ENCODE results near the gene KCNAB1.

- TF ChIP-seq CTCF (IDR thresholded peaks at IDR 0.05; ENCODE audit: low read length): no peak
- no peak for TF ChIP-seq EZH2 (IDR thresholded peaks at IDR 0.05; ENCODE audit: borderline replicate concordance, low read length)
Observed at GRCh38 chr3:156102267-156102931, 18.0 kb upstream of the KCNAB1 start.
